ENCODE measurements around the gene FCGR3A. TPM values are rescaled to one million over a fixed set of nuclear protein-coding genes. Genes with fewer than 3 reads are reported as not detected.
"Not testable (repeated sequence)": the region's sequence is repeated elsewhere in the genome, so short reads cannot be mapped to it uniquely, and the experiment has no call there.

FCGR3A gene
- total RNA-seq, 2 donors from 2014 or later = 0.16 to 0.59 TPM

DNA sequence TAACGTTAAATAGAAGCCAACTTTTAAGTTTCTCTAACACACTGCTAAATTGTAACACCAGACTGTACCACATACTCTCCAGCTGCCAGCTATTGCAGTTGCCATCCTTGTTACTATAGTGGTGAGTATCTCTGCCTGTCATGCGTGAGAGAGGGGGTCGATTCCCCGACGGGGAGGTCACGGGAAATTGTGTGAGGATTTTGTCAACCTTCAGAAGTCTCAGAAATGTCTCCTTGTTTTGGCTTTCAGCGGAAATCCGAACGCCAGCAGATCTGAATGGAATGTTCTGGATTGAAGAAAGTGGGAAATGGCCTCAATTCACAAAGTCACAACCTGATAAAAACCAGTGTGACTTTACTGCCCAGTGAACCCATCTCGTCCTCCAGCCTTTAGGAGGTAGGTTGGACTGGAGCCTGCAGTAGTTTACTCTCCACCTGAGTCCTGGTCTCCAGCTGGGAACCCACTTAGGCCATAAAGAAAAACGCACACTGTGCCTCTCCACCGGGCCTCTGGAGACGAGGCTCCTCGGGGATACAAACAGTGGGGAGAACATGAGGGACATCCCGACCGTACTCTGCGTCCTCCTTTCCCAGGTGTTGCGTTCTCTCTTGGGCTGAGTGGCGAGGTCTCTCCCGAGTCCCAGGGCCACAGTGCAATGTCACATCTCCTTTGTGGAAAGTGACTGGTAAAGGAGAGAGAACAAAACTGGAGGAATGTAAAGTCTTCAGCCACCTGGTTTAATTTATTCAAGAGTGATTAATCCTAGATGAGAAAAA lies 26.4 kb downstream of the FCGR3A start:
- not testable (repeated sequence) for DNase-seq (ENCODE audit: low spot score in 2 of 2); H3K9me3 Mint-ChIP-seq; H3K36me3 Mint-ChIP-seq
- H3K27ac Mint-ChIP-seq = peak overlapping the region; percentile 94 to 100
- peak; percentile 1 to 27 for ATAC-seq

- not testable (repeated sequence) for H3K9me3 Mint-ChIP-seq
These were observed 35.7 kb downstream of the FCGR3A start for GRCh38 chr1:161513953-161514352.

GRCh38 chr1:161513448-161513780 lies 36.2 kb downstream of the FCGR3A start:
- ATAC-seq; H3K9me3 Mint-ChIP-seq; H3K27ac Mint-ChIP-seq; H3K36me3 Mint-ChIP-seq; DNase-seq (ENCODE audit: low spot score in 2 of 2): not testable (repeated sequence)

More at GRCh38 chr1:161513953-161514352, 35.7 kb downstream of the FCGR3A start:
- not testable (repeated sequence) for DNase-seq (ENCODE audit: low spot score in 2 of 2); H3K27ac Mint-ChIP-seq; H3K36me3 Mint-ChIP-seq; ATAC-seq

- not testable (repeated sequence) for H3K9me3 Mint-ChIP-seq
These were observed 36.8 kb downstream of the FCGR3A start for GRCh38 chr1:161512636-161513447.

GRCh38 chr1:161511756-161512060 lies 37.9 kb downstream of the FCGR3A start:
- no peaks in the 10 kb centered on the region for H3K9me3 Mint-ChIP-seq
- DNase-seq (ENCODE audit: low spot score in 2 of 2) (no peak), ATAC-seq (no peak)
- no peaks in the 10 kb centered on the region for H3K36me3 Mint-ChIP-seq
- no peak overlapping the region for H3K27ac Mint-ChIP-seq

More at GRCh38 chr1:161512636-161513447, 36.8 kb downstream of the FCGR3A start:
- not testable (repeated sequence) for H3K27ac Mint-ChIP-seq; DNase-seq (ENCODE audit: low spot score in 2 of 2); H3K36me3 Mint-ChIP-seq; ATAC-seq

- H3K9me3 Mint-ChIP-seq = no peaks in the 10 kb centered on the region
- H3K36me3 Mint-ChIP-seq = no peaks in the 10 kb centered on the region
- no peak overlapping the region for H3K27ac Mint-ChIP-seq
- ATAC-seq = no peak
- no peak for DNase-seq (ENCODE audit: low spot score in 2 of 2)
These were observed 38.4 kb downstream of the FCGR3A start for GRCh38 chr1:161511018-161511755.

DNA sequence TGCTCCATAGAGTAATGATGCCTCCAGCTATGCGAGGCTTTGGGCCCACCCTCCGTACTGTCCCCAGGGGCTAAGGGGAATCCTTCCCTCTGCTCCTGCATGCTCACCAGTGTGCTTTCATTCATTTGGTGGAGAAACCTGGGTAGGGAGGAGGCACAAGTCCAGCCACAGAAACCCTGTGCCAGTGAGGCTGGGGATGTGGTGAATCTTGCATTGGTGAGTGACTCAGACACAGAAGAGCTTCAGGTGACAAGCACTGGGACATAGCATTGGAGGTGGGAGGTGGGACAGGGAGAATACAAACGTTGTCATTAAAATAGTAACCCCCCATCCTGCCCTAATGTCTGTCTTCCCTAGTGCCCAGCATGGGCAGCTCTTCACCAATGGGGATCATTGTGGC lies 39.1 kb downstream of the FCGR3A start:
- Mint-ChIP-seq H3K27ac (no peak overlapping the region), H3K36me3 (no peaks in the 10 kb centered on the region), H3K9me3 (no peaks in the 10 kb centered on the region)
- DNase-seq (ENCODE audit: low spot score in 2 of 2) = no peak
- ATAC-seq = peak; percentile 41 to 57

DNA sequence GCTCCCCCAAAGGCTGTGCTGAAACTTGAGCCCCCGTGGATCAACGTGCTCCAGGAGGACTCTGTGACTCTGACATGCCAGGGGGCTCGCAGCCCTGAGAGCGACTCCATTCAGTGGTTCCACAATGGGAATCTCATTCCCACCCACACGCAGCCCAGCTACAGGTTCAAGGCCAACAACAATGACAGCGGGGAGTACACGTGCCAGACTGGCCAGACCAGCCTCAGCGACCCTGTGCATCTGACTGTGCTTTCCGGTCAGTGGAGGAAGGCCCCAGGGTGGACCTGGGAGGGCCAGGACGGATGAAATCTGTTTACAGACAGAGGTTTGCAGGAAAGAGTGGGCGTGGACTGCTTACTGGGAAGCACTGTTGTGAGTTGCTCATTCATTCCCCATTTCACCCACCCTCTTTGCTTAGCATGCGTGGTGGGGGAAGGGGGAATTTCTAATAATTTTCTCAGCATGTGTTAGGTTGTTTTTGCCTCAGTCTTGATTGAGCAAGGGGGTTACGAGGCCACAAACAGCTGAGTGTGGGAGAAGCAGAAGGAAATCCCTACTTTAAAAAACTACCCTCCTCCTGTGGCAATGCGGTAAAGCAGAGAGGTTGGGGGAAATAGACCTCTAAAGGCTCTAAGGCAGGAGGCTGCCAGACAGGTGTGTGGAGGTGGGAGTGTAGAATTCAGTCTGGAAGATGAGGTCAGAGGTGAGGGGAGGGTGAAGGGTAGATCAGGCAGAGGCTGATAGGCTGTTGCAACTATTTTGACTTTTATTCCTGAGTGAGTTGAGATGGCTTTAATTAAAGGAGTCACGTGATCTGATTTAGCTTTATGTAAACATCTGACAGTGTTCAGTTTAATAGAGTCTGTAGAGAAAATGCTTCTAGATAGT lies 43.0 kb downstream of the FCGR3A start:
- Mint-ChIP-seq H3K27ac (no peak overlapping the region), H3K36me3 (no peaks in the 10 kb centered on the region), H3K9me3 (no peaks in the 10 kb centered on the region)
- ATAC-seq = no peak
- DNase-seq (ENCODE audit: low spot score in 2 of 2) = no peak

- H3K27ac Mint-ChIP-seq = no peak overlapping the region
- ATAC-seq = no peak
These were observed 43.9 kb downstream of the FCGR3A start for GRCh38 chr1:161505686-161506085.

GRCh38 chr1:161503394-161503748 lies 46.2 kb downstream of the FCGR3A start:
- ATAC-seq (no peak), DNase-seq (ENCODE audit: low spot score in 2 of 2) (no peak)
- no peak overlapping the region for H3K27ac Mint-ChIP-seq
- H3K36me3 Mint-ChIP-seq = no peaks in the 10 kb centered on the region
- no peaks in the 10 kb centered on the region for H3K9me3 Mint-ChIP-seq

More at GRCh38 chr1:161505686-161506085, 43.9 kb downstream of the FCGR3A start:
- Mint-ChIP-seq H3K36me3 (no peaks in the 10 kb centered on the region), H3K9me3 (no peaks in the 10 kb centered on the region)
- DNase-seq (ENCODE audit: low spot score in 2 of 2) = no peak

GRCh38 chr1:161502641-161503393 lies 46.8 kb downstream of the FCGR3A start:
- Mint-ChIP-seq H3K27ac (no peak overlapping the region), H3K9me3 (no peaks in the 10 kb centered on the region), H3K36me3 (no peaks in the 10 kb centered on the region)
- DNase-seq (ENCODE audit: low spot score in 2 of 2) (no peak), ATAC-seq (no peak)

GRCh38 chr1:161502181-161502580 lies 47.4 kb downstream of the FCGR3A start:
- H3K27ac Mint-ChIP-seq = no peak overlapping the region

DNA sequence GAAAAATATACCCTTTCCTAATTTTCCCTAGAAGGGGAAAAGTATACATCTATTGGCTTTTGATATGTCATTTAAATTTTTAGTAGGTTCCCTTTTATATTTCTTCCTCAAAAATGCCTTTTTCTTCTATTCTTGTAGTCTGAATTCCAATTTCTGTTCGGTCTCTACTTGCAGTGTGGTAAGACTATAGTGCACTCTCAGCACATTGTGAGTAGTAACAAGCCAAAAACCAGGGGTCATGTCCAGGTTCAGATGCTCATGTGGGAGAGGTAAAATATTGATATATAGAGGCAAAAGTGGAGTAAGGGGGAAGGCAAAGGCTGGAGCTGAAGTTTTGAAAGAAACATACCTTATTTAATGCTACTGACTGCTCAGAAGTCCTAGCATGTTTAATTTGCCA lies 48.4 kb downstream of the FCGR3A start:
- Mint-ChIP-seq H3K36me3 (no peaks in the 10 kb centered on the region), H3K9me3 (no peaks in the 10 kb centered on the region), H3K27ac (no peak overlapping the region)
- DNase-seq (ENCODE audit: low spot score in 2 of 2) (no peak), ATAC-seq (no peak)

More at GRCh38 chr1:161502181-161502580, 47.4 kb downstream of the FCGR3A start:
- no peaks in the 10 kb centered on the region for H3K9me3 Mint-ChIP-seq
- no peak for ATAC-seq
- no peaks in the 10 kb centered on the region for H3K36me3 Mint-ChIP-seq
- no peak for DNase-seq (ENCODE audit: low spot score in 2 of 2)

GRCh38 chr1:161499099-161500039 lies 50.2 kb downstream of the FCGR3A start:
- no peak overlapping the region for H3K27ac Mint-ChIP-seq
- ATAC-seq (no peak), DNase-seq (ENCODE audit: low spot score in 2 of 2) (no peak)
- H3K36me3 Mint-ChIP-seq = no peaks in the 10 kb centered on the region
- H3K9me3 Mint-ChIP-seq = no peaks in the 10 kb centered on the region

DNA sequence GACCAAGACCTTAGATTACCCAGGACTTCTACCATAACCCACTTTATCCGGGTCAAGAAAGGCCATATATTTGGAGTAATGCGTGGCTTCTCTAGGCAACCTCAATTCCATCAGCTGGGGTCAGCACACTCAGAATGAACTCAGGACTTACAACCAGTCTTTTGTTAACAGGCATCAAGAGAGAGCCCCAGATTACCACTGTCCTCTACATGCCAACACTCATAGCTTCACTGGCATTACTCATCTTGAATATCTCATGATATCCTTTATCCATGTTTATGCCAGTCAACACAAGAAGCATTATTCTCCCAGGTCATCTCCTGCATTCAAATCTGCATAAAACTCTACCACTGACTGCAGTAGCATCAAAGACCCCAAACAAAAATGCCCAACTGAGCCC lies 51.0 kb downstream of the FCGR3A start:
- ATAC-seq = peak in 1 of 2 donors; percentile 29

More for the DNA sequence above, 51.0 kb downstream of the FCGR3A start:
- Mint-ChIP-seq H3K36me3 (no peaks in the 10 kb centered on the region), H3K27ac (no peak overlapping the region), H3K9me3 (no peaks in the 10 kb centered on the region)
- no peak for DNase-seq (ENCODE audit: low spot score in 2 of 2)
